ENCODE results near the gene NPEPL1. TPM values are rescaled to one million over a fixed set of nuclear protein-coding genes. Genes with fewer than 3 reads are reported as not detected.

NPEPL1 gene
- total and polyA plus RNA-seq, 2 of the 8 experiments (the other 6 are each of a cell fraction or from before 2014, with no cell fraction given) = 12.4 to 26.8 TPM

- 89% methylated on average over 10 of the region's 10 CpGs; no CpG with 5 or more reads in 1 of the 2 experiments for WGBS, 2 experiments (ENCODE audit: extremely low coverage in 1 of 2, insufficient coverage in 1 of 2, insufficient read length in 1 of 2, insufficient replicate concordance in 2 of 2, low coverage in 1 of 2, low lambda C conversion rate in 2 of 2, missing lambda C conversion rate in 1 of 2)
- Histone ChIP-seq H2BK12ac (ENCODE audit: low read depth, low read length) (no peak overlapping the region), H2AK5ac (ENCODE audit: low read depth, low read length) (no peak overlapping the region), H3K18ac (ENCODE audit: extremely low read depth, low read length) (no peak overlapping the region), H2AFZ (ENCODE audit: low read length) (no peak overlapping the region), H4K20me1 (replicated peaks in 1 of 2; ENCODE audit: control insufficient read depth in 1 of 2, insufficient read depth in 2 of 2, low read length in 2 of 2) (peaks cover 0 to 2% of the 10 kb centered on the region in 2 experiments), H3K4ac (replicated peaks; ENCODE audit: insufficient read length, low read depth, low read length) (no peak overlapping the region), H3K56ac (replicated peaks; ENCODE audit: insufficient read length, low read depth, low read length) (no peak overlapping the region), H2BK120ac (replicated peaks; ENCODE audit: low read depth, low read length) (no peak overlapping the region), H3K23me2 (ENCODE audit: low read depth, low read length) (peaks cover 8% of the 10 kb centered on the region; the same call in 1 of the 2 replicates), H2BK5ac (ENCODE audit: low read depth, low read length) (no peak overlapping the region), H3K79me1 (ENCODE audit: low read depth, low read length) (no peaks in the 10 kb centered on the region), H3K9me3 (ENCODE audit: insufficient read depth in 2 of 2, low read depth in 1 of 2, low read length in 1 of 2) (no peaks in the 10 kb centered on the region), H3K9ac (replicated peaks in 1 of 4; ENCODE audit: extremely low read depth in 1 of 4, low read depth in 3 of 4, low read length in 3 of 4) (no peak overlapping the region), H3K27ac (ENCODE audit: low read depth, low read length) (no peak overlapping the region), H4K91ac (replicated peaks; ENCODE audit: insufficient read length, low read length) (no peak overlapping the region), H3K4me2 (ENCODE audit: insufficient read depth in 1 of 2, low read depth in 2 of 2, low read length in 2 of 2) (no peak overlapping the region), H3K4me3 (ENCODE audit: extremely low read depth in 1 of 4, insufficient read depth in 2 of 4, low read depth in 3 of 4, low read length in 4 of 4) (no peak overlapping the region), H2BK15ac (ENCODE audit: low read length) (no peak overlapping the region), H3K36me3 (ENCODE audit: control insufficient read depth in 2 of 4, insufficient read depth in 4 of 4, low read length in 3 of 4) (no peaks in the 10 kb centered on the region), H3K27me3 (replicated peaks in 1 of 4; ENCODE audit: control insufficient read depth in 3 of 4, extremely low read depth in 1 of 4, insufficient read depth in 3 of 4, low read length in 3 of 4) (no peaks in the 10 kb centered on the region), H3K23ac (ENCODE audit: insufficient read length) (no peak overlapping the region), H2BK20ac (ENCODE audit: low read length) (peak overlapping the region; percentile 61; the same call in 1 of the 2 replicates), H3K14ac (ENCODE audit: insufficient read length) (no peak overlapping the region), H4K8ac (ENCODE audit: extremely low read depth, insufficient read depth, low read length) (no peak overlapping the region), H3K79me2 (ENCODE audit: control insufficient read depth in 1 of 2, insufficient read depth in 2 of 2, low read length in 2 of 2) (no peaks in the 10 kb centered on the region), H3K4me1 (replicated peaks in 1 of 4; ENCODE audit: control insufficient read depth in 3 of 4, insufficient read depth in 4 of 4, low read length in 3 of 4) (no peaks in the 10 kb centered on the region), H4K5ac (ENCODE audit: insufficient read length, low read depth, low read length) (no peak overlapping the region)
- DNase-seq (ENCODE audit: low read depth in 1 of 2, low spot score in 2 of 2) = peak in 1 of 2 experiments; percentile 27
- no peak for FAIRE-seq
- POLR2A ChIA-PET (ENCODE audit: partially characterized antibody) = interaction anchor here (1.2 kb wide), 1 partner anchor 24 kb away, joined by 5 read pairs; no protein-coding TSS in a partner anchor
- CTCF ChIA-PET (ENCODE audit: partially characterized antibody) = interaction anchor here (0.6 kb wide), 1 partner anchor 74 kb away, joined by 3 read pairs; no protein-coding TSS in a partner anchor
- TF ChIP-seq SP4 (IDR thresholded peaks at IDR 0.05; ENCODE audit: low read length) = no peak
- no peak for TF ChIP-seq GABPA (IDR thresholded peaks at IDR 0.05; ENCODE audit: borderline replicate concordance, insufficient read depth, low read length)
Observed at GRCh38 chr20:58740356-58741308, 48.0 kb downstream of the NPEPL1 start.

Measured in H1 (cell line).